Uterus (tissue), 2 donors: ENCODE measurements around the gene RHOC.

Experiments
- POLR2A ChIP-seq, 2 donors: fragments of 450-650 bp; IDR thresholded peaks; one replicate each; pipeline ENCODE4 v1.6.1; 2016; ENCODE audit warnings: antibody characterized with exemption in 2 of 2, mild to moderate bottlenecking in 1 of 2, moderate library complexity in 1 of 2
- TF ChIP-seq, protein P1 (sequence below), 4 experiments: fragments of 200-600 bp in 2 of 4; fragments of 450-650 bp in 2 of 4; sonication (generic) in 2 of 4; IDR thresholded peaks; one replicate each; pipeline ENCODE4 v1.5.1; 2016 to 2019; ENCODE audit warnings: antibody characterized with exemption in 4 of 4, mild to moderate bottlenecking in 2 of 4, moderate library complexity in 1 of 4

DNA sequence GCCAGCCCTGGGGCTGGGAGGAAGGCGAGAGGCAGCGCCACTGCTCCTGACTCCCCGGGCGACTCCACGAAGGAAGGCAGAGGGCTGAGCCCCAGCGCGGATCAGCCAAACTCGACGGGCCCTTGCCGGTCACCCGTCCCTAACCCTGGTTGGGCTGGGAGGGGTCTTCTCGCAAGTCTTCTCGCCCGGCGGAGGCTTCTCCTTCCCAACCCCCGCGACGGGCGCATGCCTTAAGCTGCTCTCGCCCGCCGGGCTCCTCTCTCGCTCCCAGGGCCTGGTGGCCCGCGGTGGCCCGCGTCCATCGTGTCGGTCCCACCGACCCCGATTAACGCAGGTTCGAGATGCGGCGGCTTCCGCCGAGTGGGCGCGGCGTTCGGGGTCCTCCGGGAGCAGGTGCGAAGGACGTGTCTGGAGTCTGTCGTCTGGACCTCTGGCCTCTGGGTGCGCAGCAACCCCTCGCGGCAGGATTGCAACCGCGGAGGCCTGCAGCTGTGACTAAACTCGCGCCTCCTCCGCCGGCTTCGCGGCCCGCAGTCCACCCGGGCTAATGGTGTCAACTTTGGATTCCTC lies 37.2 kb upstream of the RHOC start:
- TF ChIP-seq, protein P1, sequence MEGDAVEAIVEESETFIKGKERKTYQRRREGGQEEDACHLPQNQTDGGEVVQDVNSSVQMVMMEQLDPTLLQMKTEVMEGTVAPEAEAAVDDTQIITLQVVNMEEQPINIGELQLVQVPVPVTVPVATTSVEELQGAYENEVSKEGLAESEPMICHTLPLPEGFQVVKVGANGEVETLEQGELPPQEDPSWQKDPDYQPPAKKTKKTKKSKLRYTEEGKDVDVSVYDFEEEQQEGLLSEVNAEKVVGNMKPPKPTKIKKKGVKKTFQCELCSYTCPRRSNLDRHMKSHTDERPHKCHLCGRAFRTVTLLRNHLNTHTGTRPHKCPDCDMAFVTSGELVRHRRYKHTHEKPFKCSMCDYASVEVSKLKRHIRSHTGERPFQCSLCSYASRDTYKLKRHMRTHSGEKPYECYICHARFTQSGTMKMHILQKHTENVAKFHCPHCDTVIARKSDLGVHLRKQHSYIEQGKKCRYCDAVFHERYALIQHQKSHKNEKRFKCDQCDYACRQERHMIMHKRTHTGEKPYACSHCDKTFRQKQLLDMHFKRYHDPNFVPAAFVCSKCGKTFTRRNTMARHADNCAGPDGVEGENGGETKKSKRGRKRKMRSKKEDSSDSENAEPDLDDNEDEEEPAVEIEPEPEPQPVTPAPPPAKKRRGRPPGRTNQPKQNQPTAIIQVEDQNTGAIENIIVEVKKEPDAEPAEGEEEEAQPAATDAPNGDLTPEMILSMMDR (IDR thresholded peaks at IDR 0.05): peak in 3 of 4 experiments; percentile 35 to 37 (median 35)
- TF ChIP-seq POLR2A (IDR thresholded peaks at IDR 0.05): no peak
